Fibroblast of skin of right biceps (primary cell): ENCODE data around the gene PITPNC1.
"Not testable (repeated sequence)": the region's sequence is repeated elsewhere in the genome, so short reads cannot be mapped to it uniquely, and the experiment has no call there.

Experiments used
- DNase-seq: peaks from one replicate; pipeline ENCODE4 v3.0.0-alpha.2; 2013

Gene PITPNC1

GRCh38 chr17:67376737-67377487, at the start of gene PITPNC1:
TSS of gene PITPNC1 (plus strand) at chr17:67377281.
- DNase-seq, result peak; percentile 89

DNA sequence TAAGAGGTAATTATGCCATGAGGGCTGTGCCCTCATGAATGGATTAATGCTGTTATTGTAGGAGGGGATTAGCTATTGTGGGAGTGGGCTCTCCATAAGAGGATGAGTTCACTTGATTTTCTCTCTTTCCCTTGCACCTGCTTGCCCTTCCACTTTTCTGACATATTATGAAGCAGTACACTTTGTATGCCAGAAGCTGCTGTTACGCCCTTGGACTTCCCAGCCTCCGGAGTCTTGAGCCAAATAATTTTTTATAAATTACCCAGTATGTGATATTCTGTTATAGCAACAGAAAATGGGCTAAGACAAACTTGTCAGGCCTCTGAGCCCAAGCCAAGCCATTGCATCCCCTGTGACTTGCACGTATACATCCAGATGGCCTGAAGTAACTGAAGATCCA, 49.1 kb upstream of the PITPNC1 start:
- DNase-seq, result no peak

DNA sequence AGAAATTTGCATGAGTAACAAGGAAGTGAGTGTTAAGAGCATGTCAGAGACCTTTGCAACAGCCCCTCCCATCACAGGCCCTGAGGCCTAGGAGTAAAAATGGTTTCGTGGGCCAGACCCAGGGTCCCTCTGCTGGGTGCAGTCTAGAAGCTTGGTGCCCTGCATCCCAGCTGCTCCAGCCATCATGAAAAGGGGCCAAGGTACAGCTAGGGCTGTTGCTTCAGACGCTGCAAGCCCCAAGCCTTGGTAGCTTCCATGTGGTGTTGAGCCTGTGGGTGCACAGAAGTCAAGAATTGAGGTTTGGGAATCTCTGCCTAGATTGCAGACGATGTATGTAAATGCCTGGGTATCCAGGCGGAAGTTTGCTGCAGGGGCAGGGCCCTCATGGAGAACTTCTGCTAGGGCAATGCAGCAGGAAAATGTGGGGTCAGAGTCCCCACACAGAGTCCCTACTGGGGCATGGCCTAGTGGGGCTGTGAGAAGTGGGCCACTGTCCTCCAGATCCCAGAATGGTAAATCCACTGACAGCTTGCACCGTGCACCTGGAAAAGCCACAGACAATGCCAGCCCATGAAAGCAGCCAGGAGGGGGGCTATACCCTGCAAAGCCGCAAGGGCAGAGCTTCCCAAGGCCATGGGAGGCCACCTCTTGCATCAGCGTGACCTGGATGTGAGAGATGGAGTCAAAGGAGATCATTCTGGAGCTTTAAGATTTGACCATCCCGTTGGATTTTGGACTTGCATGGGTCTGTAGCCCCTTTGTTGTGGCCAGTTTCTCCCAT, 45.5 kb upstream of the PITPNC1 start:
- not testable (repeated sequence) for DNase-seq

GRCh38 chr17:67332162-67332508, 44.9 kb upstream of the PITPNC1 start:
- DNase-seq, result not testable (repeated sequence)

DNA sequence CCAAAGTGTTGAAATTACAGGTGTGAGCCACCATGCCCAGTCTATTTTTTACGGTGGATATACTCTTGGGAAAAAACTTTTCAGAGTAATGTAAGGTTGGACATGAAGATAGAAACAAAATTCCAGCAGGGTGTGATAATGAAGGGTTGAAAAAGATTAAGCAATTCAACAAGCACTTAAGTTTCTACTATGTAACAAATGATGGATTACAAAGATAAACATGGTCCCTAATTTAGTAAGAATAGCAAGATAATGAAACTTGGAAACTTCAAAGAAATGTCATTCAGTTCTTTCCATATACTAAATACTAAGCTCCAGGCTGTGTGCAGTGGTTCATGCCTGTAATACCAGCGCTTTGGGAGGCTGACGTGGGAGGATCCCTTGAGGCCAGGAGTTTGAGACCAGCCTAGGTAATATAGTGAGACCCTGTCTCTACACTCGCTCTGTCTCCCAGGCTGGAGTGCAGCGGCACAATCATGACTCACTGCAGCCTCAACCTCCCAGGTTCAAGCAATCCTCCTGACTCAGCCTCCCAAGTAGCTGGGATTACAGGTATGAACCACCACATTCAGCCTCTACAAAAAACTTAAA, 41.7 kb upstream of the PITPNC1 start:
- DNase-seq, result no peak

- DNase-seq, result no peak
These were observed 40.2 kb upstream of the PITPNC1 start for GRCh38 chr17:67336859-67337258.

DNA sequence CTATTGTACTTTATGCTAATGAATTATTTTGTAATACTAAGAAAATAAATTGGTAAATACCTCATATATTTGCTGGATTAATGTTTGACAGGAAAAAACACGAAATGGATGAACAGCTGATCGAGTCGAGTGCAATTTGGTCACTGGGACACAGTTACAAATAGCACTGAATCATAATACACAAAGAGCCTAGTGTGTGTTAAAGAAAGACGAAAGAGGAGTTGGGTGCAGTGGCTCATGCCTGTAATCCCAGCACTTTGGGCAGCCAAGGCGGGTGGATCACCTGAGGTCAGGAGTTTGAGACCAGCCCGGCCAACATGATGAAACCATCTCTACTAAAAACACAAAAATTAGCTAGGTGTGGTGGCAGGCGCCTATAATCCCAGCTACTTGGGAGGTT, 38.7 kb upstream of the PITPNC1 start:
- not testable (repeated sequence) for DNase-seq

DNA sequence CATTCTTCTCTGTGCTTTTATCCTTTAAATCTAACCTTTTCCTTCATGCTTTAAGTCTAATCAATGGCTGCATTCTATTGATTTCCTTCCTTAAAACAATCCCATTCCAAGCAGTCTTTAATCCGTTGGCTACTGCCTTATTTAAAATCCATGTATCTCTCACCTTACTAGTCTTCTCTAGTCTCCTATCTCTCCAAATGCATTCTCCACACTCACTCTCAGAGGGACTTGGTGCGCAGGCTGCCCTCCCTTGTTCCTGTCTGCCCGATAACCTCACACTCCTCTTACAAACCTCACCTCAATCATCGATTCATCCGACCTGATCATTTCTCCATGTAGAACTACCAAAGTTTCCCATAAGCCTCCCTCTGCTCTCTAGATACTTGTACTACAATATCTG, 33.8 kb upstream of the PITPNC1 start:
- no peak for DNase-seq

DNA sequence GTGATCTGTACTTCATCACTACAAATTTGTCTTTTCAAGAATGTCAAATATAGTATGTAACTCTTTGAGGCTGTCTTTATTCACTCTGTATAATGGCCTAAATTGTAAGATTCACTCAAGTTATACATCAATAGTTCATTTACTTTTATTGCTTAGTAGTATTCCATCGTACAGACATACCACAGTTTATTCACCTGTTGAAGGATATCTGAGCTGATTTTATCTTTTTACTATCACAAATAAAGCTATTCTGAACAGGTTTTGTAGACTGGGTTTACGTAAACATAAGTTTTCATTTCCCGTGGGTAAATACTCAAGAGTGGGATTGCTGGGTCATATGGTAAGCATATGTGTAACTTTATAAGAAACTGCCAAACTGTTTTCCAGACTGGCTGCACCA, 29.3 kb upstream of the PITPNC1 start:
- DNase-seq, result no peak

DNA sequence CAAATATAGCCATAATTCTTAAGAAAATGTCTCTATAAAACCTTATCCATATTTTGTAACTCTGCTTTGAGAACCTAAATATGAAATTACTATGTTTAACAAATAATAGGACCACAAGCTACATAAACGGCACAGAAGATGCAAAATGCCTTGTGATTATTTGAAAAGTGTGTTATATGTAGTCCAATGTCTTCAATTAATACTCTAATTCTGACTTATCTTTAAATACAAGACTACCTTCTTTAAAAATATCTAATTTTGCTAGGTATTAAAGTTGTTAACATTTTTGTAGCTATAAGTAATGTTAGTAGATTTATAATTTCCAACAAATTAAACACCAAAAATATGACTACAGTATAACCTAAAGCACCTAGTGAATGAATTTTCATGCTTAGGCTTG, 27.7 kb upstream of the PITPNC1 start:
- no peak for DNase-seq

- DNase-seq, result no peak
These were observed 23.9 kb upstream of the PITPNC1 start for GRCh38 chr17:67353161-67353560.

DNA sequence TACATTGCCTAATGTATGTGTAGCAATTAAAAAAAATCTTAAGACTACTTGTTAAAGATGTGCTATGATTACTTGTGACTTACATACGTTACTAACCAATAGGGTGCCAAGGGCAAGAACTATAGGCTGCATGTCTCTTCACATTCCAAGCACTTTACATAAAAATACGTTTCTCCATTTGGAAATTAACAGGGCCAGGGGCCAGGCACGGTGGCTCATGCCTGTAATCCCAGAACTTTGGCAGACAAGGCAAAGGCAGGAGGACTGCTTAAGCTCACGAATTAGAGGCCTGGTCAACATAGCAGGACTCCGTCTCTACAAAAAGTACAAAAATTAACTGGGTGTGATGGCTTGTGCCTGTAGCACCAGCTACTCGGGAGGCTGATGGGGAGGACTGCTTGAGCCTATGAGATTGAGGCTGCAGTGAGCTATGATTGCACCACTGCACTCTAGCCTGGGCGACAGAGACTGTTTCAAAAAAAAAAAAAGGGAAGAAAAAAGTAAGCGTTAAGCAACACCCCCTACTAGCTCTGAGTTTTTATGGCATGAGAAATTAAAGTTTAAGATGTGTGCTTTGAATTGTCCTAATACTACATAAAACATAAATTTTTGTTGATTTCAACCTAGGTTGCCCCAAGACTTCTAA, 23.0 kb upstream of the PITPNC1 start:
- DNase-seq, result no peak

- no peak for DNase-seq
These were observed 18.5 kb upstream of the PITPNC1 start for GRCh38 chr17:67358612-67359011.

DNA sequence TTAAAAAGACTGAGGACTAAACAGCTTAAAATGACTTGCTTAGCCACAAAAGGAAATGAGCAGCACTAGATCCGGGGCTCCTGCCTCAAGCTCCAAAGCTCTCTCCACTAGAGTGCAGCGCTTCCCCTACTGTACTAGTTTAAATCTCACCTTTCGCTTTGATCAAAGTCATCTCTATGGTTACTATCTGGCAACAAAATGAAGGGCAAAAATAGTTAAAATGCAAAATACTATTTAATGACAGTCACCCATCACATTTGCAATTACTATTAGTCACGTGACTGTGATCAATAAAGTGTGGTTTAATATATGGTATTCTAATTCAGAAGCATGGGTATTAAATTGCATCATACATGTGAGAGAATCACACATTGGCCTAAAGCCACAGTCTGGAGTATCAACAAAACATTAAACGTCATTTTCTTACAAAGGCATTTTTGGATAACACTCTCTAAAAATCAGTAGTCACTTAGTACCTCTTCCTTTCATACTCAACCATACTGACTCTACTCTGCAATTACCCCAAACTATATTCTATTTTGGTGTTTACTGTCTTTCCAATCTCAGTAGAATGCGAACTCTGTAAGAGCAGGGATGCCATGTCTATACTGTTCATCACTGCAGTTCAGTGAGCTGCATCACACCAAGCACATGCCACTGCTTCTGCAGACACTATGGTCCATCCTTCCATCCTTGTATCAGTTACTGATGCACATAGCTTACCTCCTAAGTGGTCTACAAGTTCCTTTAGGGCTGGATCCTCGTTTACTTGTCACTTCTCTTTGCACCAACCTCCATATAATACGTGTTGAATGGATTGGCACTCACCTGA, 16.9 kb upstream of the PITPNC1 start:
- DNase-seq, result peak; percentile 25

- no peak for DNase-seq
These were observed 16.2 kb upstream of the PITPNC1 start for GRCh38 chr17:67360880-67361279.

GRCh38 chr17:67362173-67362572, 14.9 kb upstream of the PITPNC1 start:
- no peak for DNase-seq

DNA sequence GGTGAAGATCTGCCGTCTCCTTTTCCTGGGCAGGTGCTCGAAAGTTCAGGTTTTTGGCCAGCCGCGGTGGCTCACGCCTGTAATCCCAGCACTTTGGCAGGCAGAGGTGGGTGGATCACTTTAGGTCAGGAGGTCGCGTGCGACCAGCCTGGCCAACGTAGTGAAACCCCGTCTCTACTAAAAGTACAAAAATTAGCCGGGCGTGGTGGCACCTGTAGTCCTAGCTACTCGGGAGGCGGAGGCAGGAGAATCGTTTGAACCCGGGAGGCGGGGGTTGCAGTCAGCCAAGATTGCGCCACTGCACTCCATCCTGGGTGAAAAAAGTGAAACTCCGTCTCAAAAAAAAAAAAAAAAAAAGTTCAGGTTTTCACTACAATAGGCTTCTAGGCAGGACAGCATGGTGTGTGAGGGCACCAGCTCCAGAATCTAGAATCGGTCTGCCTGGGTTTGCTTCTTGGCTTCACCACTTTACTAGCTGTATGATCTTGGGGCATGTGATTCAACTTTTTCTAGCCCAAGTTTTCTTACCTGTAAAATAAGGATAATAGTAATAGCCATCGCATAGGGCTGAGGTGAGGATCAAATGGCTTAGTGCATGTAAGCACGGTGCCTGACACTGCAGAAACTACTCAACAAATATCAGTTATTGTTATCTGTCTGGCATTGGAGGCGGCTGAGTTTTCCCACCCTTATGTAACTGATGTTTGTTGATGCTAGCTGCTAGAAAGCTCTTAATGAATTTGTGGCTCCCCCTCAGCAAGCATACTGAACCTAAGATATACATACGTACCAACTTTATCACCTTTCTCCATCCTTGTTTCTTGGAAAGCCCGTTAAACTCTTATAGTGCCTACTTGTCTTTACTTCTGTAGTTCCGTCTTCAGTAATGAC, 12.0 kb upstream of the PITPNC1 start:
- DNase-seq, result no peak

GRCh38 chr17:67365738-67366192, 11.3 kb upstream of the PITPNC1 start:
- DNase-seq, result peak; percentile 77

DNA sequence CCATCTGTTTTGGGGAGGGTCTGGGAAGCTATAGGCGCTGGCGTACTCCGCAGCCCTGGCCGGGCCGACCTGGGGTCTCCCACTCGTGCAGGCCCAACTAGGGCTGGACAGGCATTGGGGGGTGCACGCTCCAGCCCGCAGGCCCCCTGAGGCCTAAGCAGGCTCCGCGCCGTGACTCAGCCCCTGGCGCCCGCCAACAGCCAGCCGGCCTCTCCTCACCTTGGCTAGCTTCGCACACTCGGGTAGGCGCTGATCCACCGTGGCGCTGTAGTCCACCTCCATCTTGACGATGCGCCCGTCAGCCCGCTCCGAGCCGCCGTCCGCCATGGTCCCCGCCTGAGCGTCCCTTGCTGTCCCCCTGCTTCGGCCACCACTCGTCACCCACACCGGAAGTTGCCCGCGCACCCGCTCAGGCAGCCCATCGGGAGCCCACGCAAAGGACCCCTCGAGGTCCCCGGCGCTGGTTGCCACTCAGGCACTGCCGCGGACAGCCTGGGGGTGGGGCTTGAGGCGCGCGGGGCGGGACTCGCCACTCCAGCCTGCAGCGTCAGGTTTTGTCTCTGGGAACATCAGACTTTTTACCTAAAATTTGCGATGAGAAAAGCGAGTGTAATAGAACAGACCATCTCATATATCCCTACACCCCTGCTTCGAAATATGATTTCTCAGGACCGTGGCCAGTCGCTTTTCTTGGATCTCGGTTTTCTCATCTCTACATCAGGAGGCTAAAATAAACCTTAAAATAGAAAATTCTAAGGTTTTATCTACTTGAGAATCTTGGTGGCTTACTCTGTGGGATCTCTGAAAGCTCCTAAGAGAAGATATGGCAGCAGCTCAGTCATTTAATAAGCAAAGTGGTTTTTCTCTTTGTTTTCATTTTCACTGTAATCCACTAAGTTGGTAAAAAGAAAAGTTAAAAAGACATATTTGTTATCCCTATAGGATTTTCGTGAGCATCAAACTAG, 10.6 kb upstream of the PITPNC1 start, which contains the start of gene PSMD12:
TSS of gene PSMD12 (minus strand) at position 385 of the 965 bp plus-strand sequence. CDS start at position 327, 58 bp downstream.
- peak; percentile 92 for DNase-seq

GRCh38 chr17:67369676-67370075, 7.4 kb upstream of the PITPNC1 start:
- no peak for DNase-seq
